Endothelial cell of umbilical vein (primary cell): Measurements from ENCODE around the gene COL6A2. TPM values are rescaled to one million over a fixed set of nuclear protein-coding genes. Genes with fewer than 3 reads are reported as not detected.
"Not testable (repeated sequence)": the region's sequence is repeated elsewhere in the genome, so short reads cannot be mapped to it uniquely, and the experiment has no call there.

Source experiments
- BruUV-seq: library from RNA; stranded (reverse); fragments of 400-500 nt; replicated peaks from 2 replicates; lab custom pipeline; 2021; lab: Mats Ljungman, UMichigan
- CTCF ChIA-PET: fragments of 300-600, 350-600 bp; sonication (Branson Sonifier 250); formaldehyde crosslinking; loops from one replicate; lab custom pipeline; 2021; ENCODE audit warnings: antibody characterized with exemption, inconsistent platforms; lab: Charles Lee
- POLR2A ChIA-PET: fragments of 300-600, 350-600 bp; sonication (Branson Sonifier 250); formaldehyde crosslinking; loops from one replicate; lab custom pipeline; 2021; ENCODE audit warnings: antibody characterized with exemption, inconsistent platforms; lab: Charles Lee
- DNase-seq: peaks from one replicate; pipeline ENCODE4 v3.0.0-alpha.2; 2011; ENCODE audit warnings: low read depth, low spot score
- FAIRE-seq: peaks from 2 replicates; lab custom pipeline; 2011; peaks lifted over from hg19 to GRCh38; lab: Jason Lieb, UNC
- H2AFZ ChIP-seq: 2 replicates; pipeline ENCODE4 v1.6.0; 2012; ENCODE audit warnings: low read depth, low read length, control low read depth, inconsistent platforms
- H3K27ac ChIP-seq: 2 replicates; pipeline ENCODE4 v1.5.1; 2011; ENCODE audit warnings: low read depth, mild to moderate bottlenecking, control low read depth, low read length, moderate library complexity; ENCODE audit not compliant: insufficient read depth
- H3K27me3 ChIP-seq, 2 experiments: 2 replicates each; pipeline versions ENCODE4 v1.6.0 to v1.6.1; 2011; ENCODE audit warnings: low read length in 2 of 2, mixed read lengths in 1 of 2; ENCODE audit not compliant: control insufficient read depth in 2 of 2, insufficient read depth in 2 of 2
- H3K36me3 ChIP-seq, 2 experiments: 2 replicates in 1 of 2; 3 replicates in 1 of 2; pipeline ENCODE4 v1.5.1; 2011; ENCODE audit warnings: low read length in 2 of 2, mild to moderate bottlenecking in 1 of 2, moderate library complexity in 1 of 2; ENCODE audit not compliant: control insufficient read depth in 2 of 2, insufficient read depth in 2 of 2; ENCODE audit errors: extremely low read depth in 1 of 2
- H3K4me1 ChIP-seq: 3 replicates; pipeline ENCODE4 v1.5.1; 2011; ENCODE audit warnings: mild to moderate bottlenecking, low read length; ENCODE audit not compliant: control insufficient read depth, insufficient read depth; ENCODE audit errors: extremely low read depth
- H3K4me2 ChIP-seq: 2 replicates; pipeline ENCODE4 v1.6.1; 2011; ENCODE audit warnings: low read length, control low read depth, mixed read lengths; ENCODE audit not compliant: insufficient read depth
- H3K4me3 ChIP-seq, 3 experiments: fragments of 200-600 bp in 1 of 3; sonication (generic), shearing (Covaris generic) in 1 of 3; replicated peaks in 1 of 3; 2 replicates each; pipeline ENCODE4 v1.5.1; 2011 to 2016; ENCODE audit warnings: control low read depth in 3 of 3, low read length in 3 of 3, mild to moderate bottlenecking in 2 of 3, inconsistent platforms in 1 of 3, low read depth in 1 of 3, moderate library complexity in 1 of 3; ENCODE audit not compliant: insufficient read depth in 1 of 3
- H3K79me2 ChIP-seq: 2 replicates; pipeline ENCODE4 v1.6.0; 2012; ENCODE audit warnings: low read length, inconsistent platforms; ENCODE audit not compliant: control insufficient read depth, insufficient read depth
- H3K9ac ChIP-seq: replicated peaks from 2 replicates; pipeline ENCODE3; 2011; ENCODE audit warnings: low read length, control low read depth; ENCODE audit not compliant: insufficient read depth; ENCODE audit errors: extremely low read depth
- H3K9me1 ChIP-seq: replicated peaks from 3 replicates; pipeline ENCODE4 v1.6.0; 2011; ENCODE audit warnings: mild to moderate bottlenecking, low read length; ENCODE audit not compliant: control insufficient read depth, insufficient read depth; ENCODE audit errors: extremely low read depth
- H3K9me3 ChIP-seq: replicated peaks from 2 replicates; pipeline ENCODE4 v1.5.1; 2012; ENCODE audit warnings: low read length, inconsistent platforms; ENCODE audit not compliant: control insufficient read depth, insufficient read depth
- H4K20me1 ChIP-seq: replicated peaks from 2 replicates; pipeline ENCODE3; 2011; ENCODE audit warnings: mild to moderate bottlenecking, low read length; ENCODE audit not compliant: control insufficient read depth, insufficient read depth; ENCODE audit errors: extremely low read depth
- EZH2 ChIP-seq: IDR thresholded peaks from 2 replicates; pipeline ENCODE4 v1.6.1; 2012; ENCODE audit warnings: borderline replicate concordance, low read depth, mild to moderate bottlenecking, moderate library complexity, low read length, inconsistent platforms; ENCODE audit not compliant: severe bottlenecking
- FOS ChIP-seq: IDR thresholded peaks from 2 replicates; pipeline ENCODE4 v1.6.1; 2011; ENCODE audit warnings: mild to moderate bottlenecking, low read length, moderate library complexity, borderline replicate concordance; ENCODE audit not compliant: insufficient read depth
- JUN ChIP-seq: IDR thresholded peaks from 2 replicates; pipeline ENCODE4 v1.6.1; 2011; ENCODE audit warnings: borderline replicate concordance, low read depth; ENCODE audit not compliant: insufficient read length, insufficient read depth
- MYC ChIP-seq: IDR thresholded peaks from one replicate; pipeline ENCODE4 v1.6.1; 2011; ENCODE audit warnings: mild to moderate bottlenecking, low read depth, low read length
- POLR2AphosphoS5 ChIP-seq: IDR thresholded peaks from 2 replicates; pipeline ENCODE4 v1.6.1; 2012; ENCODE audit warnings: low read depth, mild to moderate bottlenecking, control low read depth, low read length, moderate library complexity; ENCODE audit not compliant: insufficient read depth
- dilution Hi-C: fragments of 300-500 bp; cut with MboI; formaldehyde crosslinking; loops from one replicate; pipeline ENCODE4 v1.15.0; 2019; ENCODE audit warnings: low sequenced_read_pairs; ENCODE audit not compliant: extremely low pct_ligation_motif_present
- intact Hi-C: fragments of 100-400 bp; cut with micrococcal nuclease; formaldehyde crosslinking; loops from one replicate; pipeline ENCODE4 v1.10.0; 2022
- polyA plus RNA-seq, 4 experiments: library from polyadenylated mRNA; depleted of rRNA in 3 of 4; stranded (reverse) in 3 of 4; unstranded in 1 of 4; fragments of >200 nt; gene quantifications; 2 replicates each; pipeline versions ENCODE4 v1.2.1 to v1.2.3, GENCODE V29; 2011 to 2012; ENCODE audit warnings: missing spikeins in 1 of 4
- total RNA-seq: library from RNA; stranded (reverse); gene quantifications from 2 replicates; pipeline ENCODE4 v1.2.3, GENCODE V29; 2021
- TF ChIP-seq, protein P1 (sequence below): IDR thresholded peaks from 2 replicates; pipeline ENCODE4 v1.6.1; 2011; ENCODE audit not compliant: insufficient read depth, insufficient read length

Gene COL6A2
- total and polyA plus RNA-seq, 2 donors (not counting 3 experiments of a cell fraction or from before 2014, with no cell fraction given) = 3.4 to 6.1 TPM

DNA sequence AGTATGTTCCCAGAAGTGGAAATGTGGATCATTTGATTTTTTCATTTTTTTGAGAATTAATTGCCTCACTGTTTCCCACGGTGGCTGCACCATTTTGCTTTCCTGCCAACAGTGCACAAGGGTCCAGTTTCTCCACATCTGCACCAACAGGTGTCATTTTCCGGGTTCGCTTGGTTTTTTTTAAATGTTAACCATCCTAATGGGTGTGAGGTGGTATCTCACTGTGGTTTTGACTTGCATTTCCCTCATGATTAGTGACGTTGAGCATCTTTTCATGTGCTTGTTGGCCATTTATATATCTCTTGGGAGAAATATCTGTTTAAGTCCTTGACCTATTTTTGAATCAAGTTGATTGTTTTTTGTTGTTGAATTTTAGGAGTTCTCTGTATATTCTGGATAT is 3.0 kb downstream of the COL6A2 start:
- no peak for TF ChIP-seq JUN
- Histone ChIP-seq H3K4me3 (no peak overlapping the region), H3K4me1 (no peaks in the 10 kb centered on the region), H3K36me3 (no peaks in the 10 kb centered on the region), H2AFZ (no peak overlapping the region), H4K20me1 (no peaks in the 10 kb centered on the region), H3K9me1 (no peaks in the 10 kb centered on the region), H3K9ac (no peak overlapping the region), H3K27me3 (peaks cover 23 to 46% of the 10 kb centered on the region in 2 experiments), H3K79me2 (no peaks in the 10 kb centered on the region), H3K9me3 (no peaks in the 10 kb centered on the region), H3K4me2 (no peak overlapping the region), H3K27ac (no peak overlapping the region)
- CTCF ChIA-PET = no interaction called here
- dilution Hi-C loops (no loop called here), intact Hi-C loops (no loop called here)
- DNase-seq (no peak), FAIRE-seq (no peak)
- POLR2A ChIA-PET = no interaction called here
- BruUV-seq = no TSS peak

DNA sequence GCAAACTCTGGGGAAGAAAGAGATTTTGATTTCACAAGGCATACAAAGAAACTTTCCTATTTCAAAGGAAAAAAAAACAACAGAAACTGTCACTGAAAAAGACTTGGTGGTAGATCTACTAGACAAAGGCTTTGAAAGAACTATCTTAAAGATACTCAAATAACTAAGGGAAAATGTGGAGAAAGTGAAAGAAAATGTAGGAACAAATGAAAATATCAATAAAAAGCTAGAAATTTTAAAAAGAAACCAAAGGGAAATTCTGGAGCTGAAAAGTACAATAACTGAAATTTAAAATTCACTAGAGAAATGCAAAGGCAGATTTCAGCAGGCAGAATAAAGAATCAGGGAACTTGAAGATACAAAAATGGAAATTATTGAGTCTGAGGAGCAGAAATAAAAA is 6.2 kb downstream of the COL6A2 start:
- dilution Hi-C loops = no loop called here
- Histone ChIP-seq H3K36me3 (no peaks in the 10 kb centered on the region), H3K9ac (no peak overlapping the region), H3K4me3 (no peak overlapping the region), H3K27me3 (peaks cover 15 to 43% of the 10 kb centered on the region in 2 experiments), H3K9me3 (no peaks in the 10 kb centered on the region), H3K9me1 (no peaks in the 10 kb centered on the region), H2AFZ (no peak overlapping the region), H3K4me1 (no peaks in the 10 kb centered on the region), H3K79me2 (no peaks in the 10 kb centered on the region), H3K27ac (no peak overlapping the region), H4K20me1 (no peaks in the 10 kb centered on the region), H3K4me2 (no peak overlapping the region)
- no TSS peak for BruUV-seq
- no peak for DNase-seq
- intact Hi-C loops = no loop called here
- FAIRE-seq = no peak
- TF ChIP-seq POLR2AphosphoS5 = no peak
- TF ChIP-seq, protein P1, sequence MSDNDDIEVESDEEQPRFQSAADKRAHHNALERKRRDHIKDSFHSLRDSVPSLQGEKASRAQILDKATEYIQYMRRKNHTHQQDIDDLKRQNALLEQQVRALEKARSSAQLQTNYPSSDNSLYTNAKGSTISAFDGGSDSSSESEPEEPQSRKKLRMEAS = no peak
- TF ChIP-seq FOS = no peak
- no peak for TF ChIP-seq MYC
- TF ChIP-seq EZH2 = no peak
- CTCF ChIA-PET = no interaction called here
- POLR2A ChIA-PET = no interaction called here

DNA sequence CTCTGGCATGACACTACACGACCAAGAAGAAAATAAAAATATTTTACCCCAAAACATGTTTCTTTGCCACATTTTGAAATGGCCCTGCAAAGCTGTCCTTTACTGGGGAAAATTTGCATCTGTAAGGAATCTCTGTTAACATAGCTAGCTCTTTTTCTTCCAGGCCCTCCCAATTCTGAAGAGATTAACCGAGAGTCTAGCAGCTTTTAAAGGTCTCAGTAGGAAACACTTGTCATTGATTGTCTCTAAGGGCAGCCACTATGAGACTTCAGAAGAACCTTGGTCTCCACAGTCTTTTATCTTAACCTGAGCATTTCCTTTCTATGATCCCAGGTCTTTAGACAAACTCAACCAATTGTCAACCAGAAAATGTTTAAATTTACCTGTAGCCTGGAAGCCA is 9.5 kb downstream of the COL6A2 start:
- H3K9ac ChIP-seq, dilution Hi-C loops, H3K4me3 ChIP-seq, FAIRE-seq, intact Hi-C loops, H3K4me2 ChIP-seq, BruUV-seq, H3K36me3 ChIP-seq, H3K27ac ChIP-seq, POLR2A ChIA-PET, H3K79me2 ChIP-seq, H3K4me1 ChIP-seq, DNase-seq, H2AFZ ChIP-seq, H3K9me3 ChIP-seq, H4K20me1 ChIP-seq, H3K9me1 ChIP-seq: not testable (repeated sequence)
- CTCF ChIA-PET = interaction anchor here (1.6 kb wide), 1 partner anchor 36 kb away, joined by 3 read pairs; no protein-coding TSS in a partner anchor
- peaks cover 0 to 18% of the 10 kb centered on the region in 2 experiments for H3K27me3 ChIP-seq
